HuH-7.5 (cell line): ENCODE data around the gene A1BG.
A peak's percentile ranks its signal among the peaks of the same experiment; 100 is the strongest.
"Not testable (repeated sequence)": the region's sequence is repeated elsewhere in the genome, so short reads cannot be mapped to it uniquely, and the experiment has no call there.

Experiments used
- DNase-seq: peaks from one replicate; pipeline ENCODE4 v3.0.0; 2011; ENCODE audit warnings: low spot score

Gene A1BG

GRCh38 chr19:58334691-58335249, 18.5 kb downstream of the A1BG start:
- no peak for DNase-seq

- DNase-seq = no peak
These were observed 20.6 kb downstream of the A1BG start for GRCh38 chr19:58332697-58333096.

GRCh38 chr19:58330458-58330857, 22.8 kb downstream of the A1BG start:
- DNase-seq = no peak

GRCh38 chr19:58328999-58329398, 24.3 kb downstream of the A1BG start:
- no peak for DNase-seq

GRCh38 chr19:58326914-58327726, 26.2 kb downstream of the A1BG start, which contains the start of gene ZSCAN22:
Gene ZSCAN22 (plus strand): TSS chr19:58326994. CDS start chr19:58334803, 7,809 bp downstream.
- peak; percentile 95 for DNase-seq

- no peak for DNase-seq
These were observed 26.8 kb downstream of the A1BG start for GRCh38 chr19:58326501-58326913.

- DNase-seq = no peak
These were observed 27.8 kb downstream of the A1BG start for GRCh38 chr19:58325311-58326022.

- no peak for DNase-seq
These were observed 34.1 kb downstream of the A1BG start for GRCh38 chr19:58319241-58319640.

- no peak for DNase-seq
These were observed 35.0 kb downstream of the A1BG start for GRCh38 chr19:58318297-58318696.

- no peak for DNase-seq
These were observed 35.7 kb downstream of the A1BG start for GRCh38 chr19:58317476-58318072.

GRCh38 chr19:58315580-58315979, 37.7 kb downstream of the A1BG start:
- no peak for DNase-seq

GRCh38 chr19:58311345-58311865, 41.9 kb downstream of the A1BG start:
- DNase-seq = no peak

GRCh38 chr19:58310685-58311084, 42.6 kb downstream of the A1BG start:
- not testable (repeated sequence) for DNase-seq

- no peak for DNase-seq
These were observed 45.6 kb downstream of the A1BG start for GRCh38 chr19:58307736-58308135.

GRCh38 chr19:58305932-58306323, 47.4 kb downstream of the A1BG start:
- no peak for DNase-seq

GRCh38 chr19:58305065-58305931, 48.0 kb downstream of the A1BG start, which contains the start of gene ERVK3-1:
Gene ERVK3-1 (plus strand): TSS chr19:58305377. CDS start chr19:58312169, 6,792 bp downstream.
- peak; percentile 90 for DNase-seq

- no peak for DNase-seq
These were observed 48.6 kb downstream of the A1BG start for GRCh38 chr19:58304748-58305064.

- DNase-seq = no peak
These were observed 49.0 kb downstream of the A1BG start for GRCh38 chr19:58304255-58304654.

GRCh38 chr19:58300620-58301019, 52.7 kb downstream of the A1BG start:
- no peak for DNase-seq

- DNase-seq = no peak
These were observed 57.2 kb downstream of the A1BG start for GRCh38 chr19:58296104-58296503.
